ENCODE data around the gene POU6F2. TPM values are rescaled to one million over a fixed set of nuclear protein-coding genes. Genes with fewer than 3 reads are reported as not detected.

The POU6F2 gene
- total and polyA plus RNA-seq, 9 of the 15 experiments (the other 6 are each of a cell fraction or from before 2014, with no cell fraction given) = 0.29 to 1.5 (median 0.96) TPM

DNA sequence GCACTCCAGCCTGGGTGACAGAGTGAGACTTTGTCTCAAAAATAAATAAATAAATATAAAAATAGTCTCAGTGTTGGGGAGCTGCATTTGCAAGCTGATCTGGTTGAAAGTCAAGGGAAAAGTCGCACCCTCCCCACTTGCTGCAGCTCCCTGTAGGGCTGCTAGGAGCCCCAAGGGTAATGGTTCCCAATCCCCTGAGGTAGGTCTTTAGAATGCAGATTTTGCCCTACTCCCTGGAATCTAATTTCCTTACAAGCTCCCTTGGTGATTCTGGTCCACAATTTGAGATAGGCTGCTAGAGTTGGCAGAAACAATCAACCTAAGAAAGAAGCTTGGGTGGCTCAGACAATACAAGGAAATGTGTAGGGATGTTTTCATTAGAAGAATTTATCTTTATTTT lies 356.0 kb downstream of the POU6F2 start:
- H3K79me2 ChIP-seq (ENCODE audit: control insufficient read depth, insufficient read depth, low read length) = no peaks in the 10 kb centered on the region
- no peak for ATAC-seq
- no TSS peak for BruUV-seq (replicated peaks)
- H3K9me3 ChIP-seq (replicated peaks; ENCODE audit: control insufficient read depth, insufficient read depth, low read depth, low read length) = no peaks in the 10 kb centered on the region
- H4K20me1 ChIP-seq (replicated peaks; ENCODE audit: control insufficient read depth, insufficient read depth, low read length) = no peaks in the 10 kb centered on the region
- H2AFZ ChIP-seq (ENCODE audit: low read depth, low read length) = no peak overlapping the region
- TF ChIP-seq RBM34 (IDR thresholded peaks at IDR 0.05; ENCODE audit: borderline replicate concordance, insufficient read depth, low read length) (no peak), DACH1 (IDR thresholded peaks at IDR 0.05; ENCODE audit: partially characterized antibody) (no peak), HNRNPLL (IDR thresholded peaks at IDR 0.05; ENCODE audit: low read depth, low read length, poor library complexity, severe bottlenecking) (no peak), ZNF551 (CRISPR knock-in tag; IDR thresholded peaks at IDR 0.05) (no peak), ATF6 (CRISPR knock-in tag; IDR thresholded peaks at IDR 0.05) (no peak), TRIM28 (IDR thresholded peaks at IDR 0.05) (no peak), NKRF (IDR thresholded peaks at IDR 0.05; ENCODE audit: borderline replicate concordance) (no peak), HDAC8 (tag; IDR thresholded peaks at IDR 0.05) (no peak), DDX20 (tag; IDR thresholded peaks at IDR 0.05; ENCODE audit: low read depth) (no peak), KDM5B (IDR thresholded peaks at IDR 0.05; ENCODE audit: insufficient replicate concordance, low read depth, low read length) (no peak), SAP30 (IDR thresholded peaks at IDR 0.05; ENCODE audit: borderline replicate concordance, insufficient read depth, low read depth, low read length, poor library complexity, severe bottlenecking) (no peak), ARID2 (IDR thresholded peaks at IDR 0.05) (no peak)
- TF ChIP-seq, protein P1, sequence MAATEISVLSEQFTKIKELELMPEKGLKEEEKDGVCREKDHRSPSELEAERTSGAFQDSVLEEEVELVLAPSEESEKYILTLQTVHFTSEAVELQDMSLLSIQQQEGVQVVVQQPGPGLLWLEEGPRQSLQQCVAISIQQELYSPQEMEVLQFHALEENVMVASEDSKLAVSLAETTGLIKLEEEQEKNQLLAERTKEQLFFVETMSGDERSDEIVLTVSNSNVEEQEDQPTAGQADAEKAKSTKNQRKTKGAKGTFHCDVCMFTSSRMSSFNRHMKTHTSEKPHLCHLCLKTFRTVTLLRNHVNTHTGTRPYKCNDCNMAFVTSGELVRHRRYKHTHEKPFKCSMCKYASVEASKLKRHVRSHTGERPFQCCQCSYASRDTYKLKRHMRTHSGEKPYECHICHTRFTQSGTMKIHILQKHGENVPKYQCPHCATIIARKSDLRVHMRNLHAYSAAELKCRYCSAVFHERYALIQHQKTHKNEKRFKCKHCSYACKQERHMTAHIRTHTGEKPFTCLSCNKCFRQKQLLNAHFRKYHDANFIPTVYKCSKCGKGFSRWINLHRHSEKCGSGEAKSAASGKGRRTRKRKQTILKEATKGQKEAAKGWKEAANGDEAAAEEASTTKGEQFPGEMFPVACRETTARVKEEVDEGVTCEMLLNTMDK (IDR thresholded peaks at IDR 0.05; ENCODE audit: borderline replicate concordance, insufficient read depth, low read depth, low read length, poor library complexity, severe bottlenecking) = no peak
- TF ChIP-seq, protein P2, sequence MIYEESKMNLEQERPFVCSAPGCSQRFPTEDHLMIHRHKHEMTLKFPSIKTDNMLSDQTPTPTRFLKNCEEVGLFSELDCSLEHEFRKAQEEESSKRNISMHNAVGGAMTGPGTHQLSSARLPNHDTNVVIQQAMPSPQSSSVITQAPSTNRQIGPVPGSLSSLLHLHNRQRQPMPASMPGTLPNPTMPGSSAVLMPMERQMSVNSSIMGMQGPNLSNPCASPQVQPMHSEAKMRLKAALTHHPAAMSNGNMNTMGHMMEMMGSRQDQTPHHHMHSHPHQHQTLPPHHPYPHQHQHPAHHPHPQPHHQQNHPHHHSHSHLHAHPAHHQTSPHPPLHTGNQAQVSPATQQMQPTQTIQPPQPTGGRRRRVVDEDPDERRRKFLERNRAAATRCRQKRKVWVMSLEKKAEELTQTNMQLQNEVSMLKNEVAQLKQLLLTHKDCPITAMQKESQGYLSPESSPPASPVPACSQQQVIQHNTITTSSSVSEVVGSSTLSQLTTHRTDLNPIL (CRISPR knock-in tag; IDR thresholded peaks at IDR 0.05) = no peak
- H3K4me2 ChIP-seq (ENCODE audit: insufficient read depth, low read length) = no peak overlapping the region
- H3K27me3 ChIP-seq (ENCODE audit: control insufficient read depth in 2 of 2, insufficient read depth in 2 of 2, low read length in 2 of 2) = peaks cover 0 to 12% of the 10 kb centered on the region in 2 experiments; a peak in 2 of 5 replicates
- intact Hi-C loops (cut with micrococcal nuclease) (no loop called here), in situ Hi-C loops (cut with MboI) (no loop called here)
- no peaks in the 10 kb centered on the region for H3K36me3 ChIP-seq (ENCODE audit: control insufficient read depth, insufficient read depth, low read length)
- no peak overlapping the region for H3K4me3 ChIP-seq
- H3K9me1 ChIP-seq (ENCODE audit: control insufficient read depth, insufficient read depth, low read length) = no peaks in the 10 kb centered on the region
- ChIA-PET POLR2A (no interaction called here), CTCF (ENCODE audit: low intra/inter-chr PET ratio) (no interaction called here)
- 0% methylated on average over 1 of the region's 1 CpG for WGBS (ENCODE audit: insufficient coverage, low coverage, missing lambda C conversion rate)
- DNase-seq (ENCODE audit: extremely low read depth in 1 of 4, low spot score in 3 of 4) = no peak
- FAIRE-seq = no peak
- no peaks in the 10 kb centered on the region for H3K4me1 ChIP-seq (replicated peaks in 1 of 2; ENCODE audit: control insufficient read depth in 2 of 2, insufficient read depth in 2 of 2, low read length in 2 of 2)
- no peak overlapping the region for H3K27ac ChIP-seq (ENCODE audit: extremely low read depth, low read depth, low read length)
- H3K9ac ChIP-seq (ENCODE audit: insufficient read depth in 1 of 2, low read depth in 2 of 2, low read length in 2 of 2) = no peak overlapping the region
